Adrenal gland (tissue), 12 donors: Measurements from ENCODE around the gene FADD. TPM values are rescaled to one million over a fixed set of nuclear protein-coding genes. Genes with fewer than 3 reads are reported as not detected.

Experiments
- polyA plus RNA-seq, 3 donors: library from polyadenylated mRNA; stranded (reverse); fragments of 200-250 nt in 2 of 3; fragments of 350-450 nt in 1 of 3; fragmentation: Illumina TruSeq in 1 of 3; extraction: RNeasy Lipid Tissue Mini Kit (QIAGEN cat#74804) in 1 of 3; gene quantifications; one replicate each; pipeline ENCODE4 v1.2.3, GENCODE V29; 2013 to 2014
- total RNA-seq, 9 donors: library from RNA; depleted of rRNA in 4 of 9; stranded (reverse); fragments of >200 nt in 4 of 9; fragments of 120-200 nt in 1 of 9; fragmentation: NEBNext Ultra II Directional in 1 of 9; extraction: Animal tissue kit (Norgen Biotek cat#: 25700) in 1 of 9; gene quantifications; one replicate each; pipeline versions ENCODE4 v1.1.0 to v1.2.4, GENCODE V29; 2013 to 2023
- donor health status: healthy with polysubstance abuse.
- donor health status: Bipolar disorder and iron deficiency.
- donor health status: DM: yes; HTN: yes; CAD: no.
- donor health status: DM: no; HTN: no; CAD: no.
- donor health status: DM: no; HTN: no; CAD: no.
- donor health status: DM: yes; HTN: yes; CAD: no.

Gene FADD
- total and polyA plus RNA-seq, 12 donors, result 8.9 to 37.9 (median 26.2) TPM

Other genes starting within 250 kb of the FADD start
- 1 to 10 TPM in 8 of 9 donors, under 1 TPM in 1; 0.67 to 6.7 (median 2.1) TPM for gene ANO1, start 125.0 kb upstream of the FADD start, total RNA-seq
- gene ANO1, start 125.0 kb upstream of the FADD start, polyA plus RNA-seq, result 1 to 10 TPM; 1.8 to 3.9 (median 3.1) TPM
- 10 to 100 TPM; 25.8 to 58.6 (median 38.5) TPM for gene PPFIA1, start 67.4 kb downstream of the FADD start, total RNA-seq
- 10 to 100 TPM; 28.9 to 33.1 (median 32.9) TPM for gene PPFIA1, start 67.4 kb downstream of the FADD start, polyA plus RNA-seq
- 100 to 1,000 TPM; 190 to 419 (median 279) TPM for gene CTTN, start 195.2 kb downstream of the FADD start, total RNA-seq
- gene CTTN, start 195.2 kb downstream of the FADD start, polyA plus RNA-seq, result 100 to 1,000 TPM; 157 to 333 (median 254) TPM